ENCODE measurements around the gene PYDC1.
A peak's percentile ranks its signal among the peaks of the same experiment; 100 is the strongest.
"Not testable (repeated sequence)": the region's sequence is repeated elsewhere in the genome, so short reads cannot be mapped to it uniquely, and the experiment has no call there.

Gene PYDC1

DNA sequence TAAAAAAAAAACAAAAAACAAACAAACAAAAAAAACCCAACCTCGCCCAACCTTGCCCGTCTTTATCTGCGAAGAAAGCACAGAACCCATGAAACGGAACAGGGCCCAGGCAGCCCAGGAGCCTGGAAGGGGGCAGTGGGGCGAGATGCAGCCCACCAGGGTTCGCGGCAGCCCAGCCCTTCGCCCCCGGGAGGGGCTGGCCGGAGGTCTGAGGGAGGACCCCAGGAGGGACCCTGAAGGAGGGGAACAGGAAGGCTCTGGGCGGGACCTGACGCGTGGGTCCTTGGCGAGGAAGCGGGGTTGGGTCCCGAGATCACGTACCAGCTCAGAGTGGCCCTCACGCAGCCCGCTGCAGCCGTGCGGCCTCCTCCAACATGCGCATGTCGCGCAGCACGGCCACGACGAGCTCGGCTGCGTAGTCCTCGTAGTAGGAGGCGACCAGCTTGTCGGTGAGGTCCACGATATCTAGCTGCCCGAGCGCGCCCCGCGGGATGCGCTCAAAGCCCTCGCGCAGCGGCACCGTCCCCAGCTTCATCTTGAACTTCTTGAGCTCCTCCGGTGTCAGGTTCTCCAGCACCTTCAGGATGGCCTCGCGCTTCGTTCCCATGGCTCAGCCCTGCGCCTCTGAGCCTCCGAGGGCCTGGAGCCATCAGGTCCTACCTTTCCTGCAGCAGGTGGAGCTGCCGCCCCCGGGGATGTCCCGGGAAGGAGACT lies at the start of gene PYDC1:
Gene PYDC1, minus strand, starts transcription at position 714 of the 714 bp plus-strand sequence. Its CDS starts 107 bp downstream, at position 607.
- H3K27me3 Mint-ChIP-seq = peaks cover 12% of the 10 kb centered on the region
- H3K27ac Mint-ChIP-seq = no peak within 1 kb of the TSS
- no peaks in the 10 kb centered on the region for H3K9me3 Mint-ChIP-seq (ENCODE audit: low read depth)
- H3K4me1 Mint-ChIP-seq (ENCODE audit: low read depth) = peaks cover 13% of the 10 kb centered on the region
- H3K36me3 Mint-ChIP-seq = no peaks in the 10 kb centered on the region
- H3K4me3 Mint-ChIP-seq = peak within 1 kb of the TSS; percentile 81

DNA sequence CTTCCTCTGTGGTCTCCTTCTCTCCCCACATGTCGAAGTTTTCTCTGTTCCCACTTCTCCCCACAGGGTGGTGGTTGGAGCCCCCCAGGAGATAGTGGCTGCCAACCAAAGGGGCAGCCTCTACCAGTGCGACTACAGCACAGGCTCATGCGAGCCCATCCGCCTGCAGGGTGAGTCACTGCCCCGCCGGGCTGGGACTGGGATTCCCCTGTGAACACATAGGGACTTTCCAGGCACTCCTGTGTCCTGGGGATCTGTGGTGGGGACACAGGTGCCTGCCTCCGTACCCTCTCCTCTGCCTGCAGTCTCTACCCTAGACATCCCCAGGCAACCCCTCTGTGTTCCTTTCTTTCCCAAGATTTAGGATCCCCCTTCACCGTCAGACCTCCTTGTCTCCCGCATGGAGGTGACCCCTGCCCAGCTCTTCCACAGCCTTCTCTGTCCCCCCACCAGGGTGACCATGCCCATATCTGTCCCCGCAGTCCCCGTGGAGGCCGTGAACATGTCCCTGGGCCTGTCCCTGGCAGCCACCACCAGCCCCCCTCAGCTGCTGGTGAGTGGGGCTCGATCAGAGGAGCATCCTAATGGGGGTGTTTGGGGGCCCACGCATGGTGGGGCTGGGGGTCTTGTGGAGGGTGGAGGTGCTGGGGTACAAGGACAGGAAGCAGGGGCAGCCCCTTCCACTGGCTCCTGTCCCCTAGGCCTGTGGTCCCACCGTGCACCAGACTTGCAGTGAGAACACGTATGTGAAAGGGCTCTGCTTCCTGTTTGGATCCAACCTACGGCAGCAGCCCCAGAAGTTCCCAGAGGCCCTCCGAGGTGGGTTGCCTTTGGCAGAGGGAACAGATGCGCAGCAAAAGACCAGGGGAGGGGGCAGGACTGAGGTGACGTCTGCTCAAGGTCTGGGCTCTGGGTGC lies 48.7 kb upstream of the PYDC1 start:
- no peaks in the 10 kb centered on the region for H3K36me3 Mint-ChIP-seq
- H3K27me3 Mint-ChIP-seq = no peaks in the 10 kb centered on the region
- peaks cover 33% of the 10 kb centered on the region for H3K4me1 Mint-ChIP-seq (ENCODE audit: low read depth)
- peak overlapping the region; percentile 69 for H3K4me3 Mint-ChIP-seq
- peak overlapping the region; percentile 73 for H3K27ac Mint-ChIP-seq
- no peaks in the 10 kb centered on the region for H3K9me3 Mint-ChIP-seq (ENCODE audit: low read depth)

DNA sequence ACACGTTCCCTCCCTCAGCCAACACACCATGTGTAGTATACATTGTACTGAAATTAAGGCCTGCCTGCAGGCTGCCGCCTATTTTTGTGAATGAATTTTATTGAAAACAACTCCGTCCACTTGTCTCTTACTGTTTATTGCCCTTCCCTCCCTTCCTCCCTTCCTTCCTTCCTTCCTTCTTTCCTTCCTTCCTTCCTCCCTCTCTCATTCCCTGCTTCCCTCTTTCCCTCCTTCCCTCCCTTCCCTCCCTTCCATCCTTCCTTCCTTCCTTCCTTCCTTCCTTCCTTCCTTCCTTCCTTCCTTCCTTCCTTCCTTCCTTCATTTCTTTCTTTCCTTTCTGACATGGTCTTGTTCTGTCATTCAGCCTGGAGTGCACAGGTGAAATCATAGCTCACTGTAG lies 45.1 kb upstream of the PYDC1 start:
- H3K4me3 Mint-ChIP-seq = no peak overlapping the region
- no peaks in the 10 kb centered on the region for H3K27me3 Mint-ChIP-seq
- peaks cover 22% of the 10 kb centered on the region for H3K4me1 Mint-ChIP-seq (ENCODE audit: low read depth)
- H3K36me3 Mint-ChIP-seq = no peaks in the 10 kb centered on the region
- no peak overlapping the region for H3K27ac Mint-ChIP-seq
- H3K9me3 Mint-ChIP-seq (ENCODE audit: low read depth) = no peaks in the 10 kb centered on the region

DNA sequence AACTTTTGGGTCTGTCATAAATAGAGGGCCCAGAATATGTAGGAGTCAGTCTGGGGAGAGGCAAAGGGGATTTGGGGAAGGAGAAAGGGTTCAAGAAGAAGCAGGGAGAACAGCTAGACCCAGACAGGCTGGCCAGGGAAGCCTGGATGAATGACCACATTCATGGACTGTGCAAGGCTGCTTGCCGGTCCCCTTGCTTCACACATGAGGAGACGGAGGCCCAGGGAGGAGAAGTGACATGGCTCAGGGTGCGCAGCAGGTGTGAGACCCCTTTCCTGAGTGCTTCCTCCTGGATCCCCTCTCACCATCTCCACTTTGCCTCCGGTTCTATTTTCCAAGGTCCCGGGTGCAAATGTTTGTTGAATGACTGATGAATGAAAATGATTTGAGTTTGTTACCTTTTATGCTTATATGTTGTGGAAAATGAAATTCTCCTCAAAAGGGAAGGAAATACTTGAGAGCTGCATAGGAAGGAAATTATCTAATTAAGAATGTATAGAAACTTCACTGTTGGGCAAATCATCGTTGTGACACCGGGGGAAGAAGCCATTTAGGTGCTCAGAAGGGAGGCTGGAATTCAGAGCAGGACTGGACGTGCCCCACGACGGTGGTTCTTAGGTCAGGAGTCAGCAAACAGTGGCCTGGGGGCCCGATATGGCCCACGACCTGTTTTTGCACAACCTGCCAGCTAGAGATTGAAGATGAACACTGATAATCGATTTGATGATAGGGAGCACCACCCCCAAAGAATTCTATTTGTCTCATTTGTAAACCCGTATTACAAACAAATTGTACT lies 43.4 kb upstream of the PYDC1 start:
- Mint-ChIP-seq H3K27ac (no peak overlapping the region), H3K27me3 (no peaks in the 10 kb centered on the region), H3K4me1 (ENCODE audit: low read depth) (peaks cover 12% of the 10 kb centered on the region)

DNA sequence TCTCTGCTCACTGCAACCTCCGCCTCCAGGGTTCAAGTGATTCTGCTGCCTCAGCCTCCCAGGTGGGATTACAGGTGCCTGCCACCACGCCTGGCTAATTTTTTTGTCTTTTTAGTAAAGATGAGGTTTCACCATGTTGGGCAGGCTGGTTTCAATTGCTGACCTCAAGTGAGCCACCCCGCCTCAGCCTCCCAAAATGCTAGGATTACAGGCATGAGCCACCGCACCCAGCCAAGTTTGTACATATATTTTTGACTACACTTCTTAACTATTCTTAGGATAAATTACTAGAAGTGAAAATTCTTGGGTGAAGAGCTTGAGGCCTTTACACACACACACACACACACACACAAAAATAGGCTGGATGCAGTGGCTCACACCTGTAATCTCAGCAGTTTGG lies 41.4 kb upstream of the PYDC1 start:
- H3K27ac Mint-ChIP-seq = no peak overlapping the region
- H3K27me3 Mint-ChIP-seq = no peaks in the 10 kb centered on the region
- peaks cover 15% of the 10 kb centered on the region for H3K4me1 Mint-ChIP-seq (ENCODE audit: low read depth)
- H3K9me3 Mint-ChIP-seq (ENCODE audit: low read depth) = no peaks in the 10 kb centered on the region
- H3K4me3 Mint-ChIP-seq = no peak overlapping the region
- no peaks in the 10 kb centered on the region for H3K36me3 Mint-ChIP-seq

More for the DNA sequence above, 43.4 kb upstream of the PYDC1 start:
- no peaks in the 10 kb centered on the region for H3K9me3 Mint-ChIP-seq (ENCODE audit: low read depth)
- H3K36me3 Mint-ChIP-seq = no peaks in the 10 kb centered on the region
- H3K4me3 Mint-ChIP-seq = no peak overlapping the region

DNA sequence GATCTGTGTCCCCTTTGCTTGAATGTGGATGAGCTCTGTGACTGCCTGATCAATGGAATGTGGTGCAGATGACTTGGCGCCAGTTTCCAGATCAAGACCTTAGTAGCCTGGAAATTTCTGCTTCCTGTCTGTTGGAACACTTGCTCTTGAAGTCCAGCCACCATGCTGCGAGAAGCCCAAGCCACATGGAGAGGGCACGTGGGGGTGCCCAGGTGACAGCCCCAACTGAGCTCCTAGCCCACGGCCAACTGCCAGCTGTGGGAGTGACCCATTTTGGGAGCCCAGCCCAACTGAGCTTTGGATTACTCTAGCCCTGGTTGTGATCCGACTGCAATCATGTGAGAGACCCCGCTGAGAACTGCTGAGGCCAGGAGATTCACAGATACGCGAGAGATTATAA lies 39.5 kb upstream of the PYDC1 start:
- Mint-ChIP-seq H3K36me3 (no peaks in the 10 kb centered on the region), H3K27ac (no peak overlapping the region), H3K4me3 (no peak overlapping the region), H3K4me1 (ENCODE audit: low read depth) (peaks cover 15% of the 10 kb centered on the region), H3K27me3 (no peaks in the 10 kb centered on the region), H3K9me3 (ENCODE audit: low read depth) (no peaks in the 10 kb centered on the region)

DNA sequence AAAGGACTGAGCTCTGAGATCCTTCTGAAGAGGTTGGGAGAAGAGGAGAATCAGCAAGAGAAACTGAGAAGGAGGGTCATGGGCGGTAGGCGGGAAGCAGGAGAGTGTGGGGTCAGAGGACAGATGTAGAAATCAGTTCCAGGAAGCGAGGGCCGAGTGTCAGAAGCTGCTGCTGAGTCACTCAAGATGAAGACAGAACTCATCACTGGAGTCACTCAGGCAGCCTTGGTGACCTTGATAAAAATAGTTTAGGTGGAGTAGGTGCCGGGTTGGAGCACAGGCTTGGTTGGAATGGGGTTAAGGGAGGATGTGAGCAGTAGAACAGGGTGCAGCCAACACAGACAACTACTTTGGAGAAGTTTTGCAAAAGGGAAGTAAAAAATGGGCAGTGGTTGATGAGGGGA lies 36.7 kb upstream of the PYDC1 start:
- Mint-ChIP-seq H3K4me3 (peak overlapping the region; percentile 20), H3K27me3 (no peaks in the 10 kb centered on the region), H3K27ac (peak overlapping the region; percentile 36), H3K9me3 (ENCODE audit: low read depth) (no peaks in the 10 kb centered on the region), H3K4me1 (ENCODE audit: low read depth) (peaks cover 21% of the 10 kb centered on the region), H3K36me3 (no peaks in the 10 kb centered on the region)

DNA sequence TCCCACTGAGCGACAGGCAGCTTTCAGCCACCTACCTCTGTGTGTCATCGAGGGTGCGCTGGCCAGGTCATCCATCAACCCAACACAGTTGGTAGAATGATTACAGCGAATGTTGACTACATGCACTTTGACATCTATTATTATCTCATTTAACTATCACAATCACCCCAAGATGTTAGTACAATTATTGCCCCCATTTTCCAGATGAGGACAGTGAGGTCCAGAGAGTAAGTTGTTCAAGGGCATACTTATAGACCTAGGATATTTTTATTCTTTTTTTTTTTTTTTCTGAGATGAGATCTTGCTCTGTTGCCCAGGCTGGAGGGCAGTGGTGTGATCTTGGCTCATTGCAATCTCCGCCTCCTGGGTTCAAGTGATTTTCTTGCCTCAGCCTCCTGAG lies 34.5 kb upstream of the PYDC1 start:
- Mint-ChIP-seq H3K27me3 (no peaks in the 10 kb centered on the region), H3K4me1 (ENCODE audit: low read depth) (peaks cover 21% of the 10 kb centered on the region), H3K36me3 (no peaks in the 10 kb centered on the region), H3K4me3 (no peak overlapping the region), H3K27ac (no peak overlapping the region), H3K9me3 (ENCODE audit: low read depth) (no peaks in the 10 kb centered on the region)

DNA sequence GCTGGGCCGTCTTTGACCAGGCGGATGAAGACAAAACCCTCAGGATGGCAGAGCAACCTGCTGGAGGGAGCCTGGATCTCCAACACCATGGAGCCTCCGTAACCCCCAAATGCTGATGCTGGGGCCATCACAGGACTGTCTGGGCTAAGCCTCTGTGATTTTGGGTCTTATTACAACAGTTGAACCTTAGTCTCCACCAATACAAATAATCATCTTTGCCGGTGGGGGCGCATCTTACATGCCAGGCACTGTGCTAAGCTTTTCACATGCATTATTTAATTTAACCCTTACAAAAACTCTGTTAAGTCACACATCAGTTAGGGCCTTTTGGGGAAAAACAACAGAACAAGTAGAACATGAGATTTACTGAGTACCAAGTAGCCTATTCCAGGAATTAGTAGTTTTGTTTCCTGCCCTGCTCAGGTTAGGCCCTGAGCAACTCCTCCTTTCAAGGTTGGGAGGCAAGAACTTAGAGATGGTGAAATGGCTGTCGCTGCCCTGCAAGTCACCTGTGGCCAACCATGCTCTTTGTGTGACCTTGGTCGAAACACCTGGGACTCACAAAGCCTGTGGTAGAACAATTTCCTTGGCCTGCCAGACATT lies 33.9 kb upstream of the PYDC1 start:
- Mint-ChIP-seq H3K27me3 (no peaks in the 10 kb centered on the region), H3K27ac (no peak overlapping the region), H3K9me3 (ENCODE audit: low read depth) (no peaks in the 10 kb centered on the region), H3K36me3 (no peaks in the 10 kb centered on the region), H3K4me1 (ENCODE audit: low read depth) (peaks cover 21% of the 10 kb centered on the region), H3K4me3 (no peak overlapping the region)

DNA sequence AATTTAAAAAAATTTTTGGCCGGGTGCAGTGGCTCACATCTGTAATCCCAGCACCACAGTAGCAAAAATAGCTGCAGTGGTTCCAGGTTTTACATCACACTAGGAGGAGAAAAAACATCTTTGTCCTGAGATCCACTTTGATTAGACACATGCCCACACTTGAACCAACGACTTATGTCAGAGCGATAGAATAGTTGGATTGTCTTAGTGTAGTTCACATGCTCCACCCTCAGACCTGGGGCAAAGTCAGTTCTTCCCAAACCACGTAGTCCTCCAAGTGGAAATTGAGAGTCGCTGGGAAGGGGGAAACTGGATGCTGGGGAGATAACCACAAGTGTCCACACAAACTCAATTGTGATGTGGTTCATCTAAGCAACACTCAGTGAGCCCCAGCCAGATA lies 31.4 kb upstream of the PYDC1 start:
- no peak overlapping the region for H3K4me3 Mint-ChIP-seq
- no peaks in the 10 kb centered on the region for H3K9me3 Mint-ChIP-seq (ENCODE audit: low read depth)
- peaks cover 13% of the 10 kb centered on the region for H3K4me1 Mint-ChIP-seq (ENCODE audit: low read depth)

DNA sequence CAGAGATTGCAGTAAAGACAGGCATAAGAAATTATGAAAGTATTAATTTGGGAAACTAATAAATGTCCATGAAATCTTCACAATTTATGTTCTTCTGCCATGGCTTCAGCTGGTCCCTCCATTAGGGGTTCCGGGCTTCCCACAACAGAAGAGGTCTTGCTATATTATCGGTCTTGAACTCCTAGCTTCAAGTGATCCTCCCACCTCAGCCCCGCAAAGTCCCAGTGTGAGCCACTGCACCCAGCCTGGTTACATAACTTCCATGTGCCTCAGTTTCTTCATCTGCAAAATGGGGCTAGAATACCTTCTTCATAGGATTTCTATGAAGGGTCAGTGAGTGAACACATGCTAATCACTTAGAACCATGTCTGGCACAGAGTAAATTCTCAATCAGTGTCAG lies 29.4 kb upstream of the PYDC1 start:
- Mint-ChIP-seq H3K9me3 (ENCODE audit: low read depth) (no peaks in the 10 kb centered on the region), H3K4me1 (ENCODE audit: low read depth) (peaks cover 8% of the 10 kb centered on the region)

More for the DNA sequence above, 31.4 kb upstream of the PYDC1 start:
- no peak overlapping the region for H3K27ac Mint-ChIP-seq
- H3K36me3 Mint-ChIP-seq = no peaks in the 10 kb centered on the region
- H3K27me3 Mint-ChIP-seq = no peaks in the 10 kb centered on the region

DNA sequence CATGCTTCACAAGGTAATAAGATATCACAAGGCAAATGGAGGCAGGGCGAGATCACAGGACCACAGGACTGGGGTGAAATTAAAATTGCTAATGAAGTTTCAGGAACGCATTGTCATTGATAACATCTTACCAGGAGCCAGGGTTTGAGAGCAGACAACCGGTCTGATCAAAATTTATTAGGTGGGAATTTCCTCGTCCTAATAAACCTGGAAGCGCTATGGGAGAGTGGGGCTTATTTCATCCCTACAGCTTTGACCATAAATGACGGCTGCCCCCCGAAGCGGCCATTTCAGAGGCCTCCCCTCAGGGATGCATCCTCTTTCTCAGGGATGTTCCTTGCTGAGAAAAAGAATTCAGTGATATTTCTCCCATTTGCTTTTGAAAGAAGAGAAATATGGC lies 28.7 kb upstream of the PYDC1 start:
- not testable (repeated sequence) for H3K27ac Mint-ChIP-seq; H3K36me3 Mint-ChIP-seq; H3K27me3 Mint-ChIP-seq; H3K4me1 Mint-ChIP-seq (ENCODE audit: low read depth); H3K9me3 Mint-ChIP-seq (ENCODE audit: low read depth); H3K4me3 Mint-ChIP-seq

More for the DNA sequence above, 29.4 kb upstream of the PYDC1 start:
- Mint-ChIP-seq H3K4me3 (no peak overlapping the region), H3K36me3 (no peaks in the 10 kb centered on the region), H3K27ac (no peak overlapping the region), H3K27me3 (no peaks in the 10 kb centered on the region)

DNA sequence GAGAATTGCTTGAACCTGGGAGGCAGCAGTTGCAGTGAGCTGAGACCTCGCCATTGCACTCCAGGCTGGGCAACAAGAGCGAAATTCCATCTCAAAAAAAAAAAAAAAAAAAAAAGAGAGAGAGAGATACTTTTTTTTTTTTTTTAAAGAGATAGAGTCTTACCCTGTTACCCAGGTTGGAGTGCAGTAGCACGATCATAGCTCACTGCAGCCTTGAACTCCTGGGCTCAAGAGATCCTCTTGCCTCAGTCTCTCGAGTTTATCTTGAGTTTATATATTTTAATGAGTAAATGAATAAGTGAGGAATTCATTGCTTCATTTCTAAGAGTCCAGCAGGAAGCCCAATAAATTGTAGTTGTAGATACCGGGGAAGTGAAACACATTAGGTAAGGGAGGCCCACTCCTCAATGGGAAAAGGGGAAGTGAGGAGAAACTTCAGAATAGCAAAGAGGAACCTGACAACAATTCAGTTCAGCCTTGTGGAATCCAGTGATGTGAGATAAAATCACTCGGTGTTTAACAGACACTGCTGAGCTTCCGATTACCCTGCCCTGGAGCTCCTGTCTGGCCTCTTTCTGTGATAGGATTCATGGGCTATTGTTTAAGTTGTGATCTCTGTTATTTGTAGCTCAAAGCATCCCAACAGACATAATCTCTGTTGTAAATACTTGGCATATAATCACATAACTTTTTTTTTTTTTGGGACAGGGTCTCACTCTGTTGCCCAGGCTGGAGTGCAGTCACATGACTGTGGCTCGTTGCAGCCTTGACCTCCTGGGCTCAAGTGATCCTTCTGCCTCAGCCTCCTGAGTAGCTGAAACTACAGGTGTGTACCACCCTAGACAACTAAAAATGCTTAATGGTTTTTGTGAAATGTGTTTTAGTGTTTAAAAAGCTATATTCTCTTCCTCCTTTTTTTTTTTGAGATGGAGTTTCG lies 27.1 kb upstream of the PYDC1 start:
- H3K36me3 Mint-ChIP-seq = no peaks in the 10 kb centered on the region
- no peaks in the 10 kb centered on the region for H3K9me3 Mint-ChIP-seq (ENCODE audit: low read depth)
- H3K4me3 Mint-ChIP-seq = no peak overlapping the region
- no peaks in the 10 kb centered on the region for H3K4me1 Mint-ChIP-seq (ENCODE audit: low read depth)
- H3K27ac Mint-ChIP-seq = no peak overlapping the region
- no peaks in the 10 kb centered on the region for H3K27me3 Mint-ChIP-seq

DNA sequence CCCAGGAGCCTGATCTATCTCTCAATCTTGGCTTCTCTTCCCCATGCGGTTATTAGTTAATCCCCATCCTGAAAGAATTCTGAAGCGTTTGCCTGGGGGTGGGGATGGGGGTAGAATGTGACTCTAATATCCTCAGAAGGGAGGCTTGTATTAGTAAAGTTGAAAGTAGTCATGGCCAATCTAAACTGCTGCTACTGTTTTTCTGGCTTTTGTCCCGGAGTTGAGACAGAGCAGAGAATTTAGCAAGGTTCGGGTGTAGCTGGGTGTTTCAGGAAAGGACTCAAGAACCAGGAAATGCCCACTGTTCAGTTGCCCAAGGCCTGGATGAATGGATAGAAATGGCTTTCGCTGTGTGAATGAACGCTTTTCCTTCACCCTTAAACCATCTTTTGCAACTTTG lies 25.3 kb upstream of the PYDC1 start:
- no peaks in the 10 kb centered on the region for H3K36me3 Mint-ChIP-seq
- H3K4me3 Mint-ChIP-seq = no peak overlapping the region
- no peaks in the 10 kb centered on the region for H3K9me3 Mint-ChIP-seq (ENCODE audit: low read depth)

More for the DNA sequence above, 25.3 kb upstream of the PYDC1 start:
- Mint-ChIP-seq H3K27me3 (no peaks in the 10 kb centered on the region), H3K27ac (no peak overlapping the region), H3K4me1 (ENCODE audit: low read depth) (no peaks in the 10 kb centered on the region)

Measured in activated naive CD8-positive, alpha-beta T cell (primary cell).